SU-DHL-6 (cell line): Measurements from ENCODE around the gene ACAA1.

ENCODE experiments used
- EZH2phosphoT487 ChIP-seq: fragments of 200-600 bp; sonication (generic), shearing (Covaris generic); conservative IDR thresholded peaks from 2 replicates; pipeline ENCODE4 v1.6.1; 2018; ENCODE audit warnings: mild to moderate bottlenecking, antibody characterized with exemption, low read length, moderate library complexity, mixed read lengths
- TF ChIP-seq, protein P1 (sequence below): fragments of 200-600 bp; sonication (generic); IDR thresholded peaks from one replicate; pipeline ENCODE4 v1.5.1; 2017; ENCODE audit warnings: antibody characterized with exemption, mild to moderate bottlenecking, low read length, moderate library complexity; ENCODE audit not compliant: insufficient read depth, poor library complexity, severe bottlenecking

DNA sequence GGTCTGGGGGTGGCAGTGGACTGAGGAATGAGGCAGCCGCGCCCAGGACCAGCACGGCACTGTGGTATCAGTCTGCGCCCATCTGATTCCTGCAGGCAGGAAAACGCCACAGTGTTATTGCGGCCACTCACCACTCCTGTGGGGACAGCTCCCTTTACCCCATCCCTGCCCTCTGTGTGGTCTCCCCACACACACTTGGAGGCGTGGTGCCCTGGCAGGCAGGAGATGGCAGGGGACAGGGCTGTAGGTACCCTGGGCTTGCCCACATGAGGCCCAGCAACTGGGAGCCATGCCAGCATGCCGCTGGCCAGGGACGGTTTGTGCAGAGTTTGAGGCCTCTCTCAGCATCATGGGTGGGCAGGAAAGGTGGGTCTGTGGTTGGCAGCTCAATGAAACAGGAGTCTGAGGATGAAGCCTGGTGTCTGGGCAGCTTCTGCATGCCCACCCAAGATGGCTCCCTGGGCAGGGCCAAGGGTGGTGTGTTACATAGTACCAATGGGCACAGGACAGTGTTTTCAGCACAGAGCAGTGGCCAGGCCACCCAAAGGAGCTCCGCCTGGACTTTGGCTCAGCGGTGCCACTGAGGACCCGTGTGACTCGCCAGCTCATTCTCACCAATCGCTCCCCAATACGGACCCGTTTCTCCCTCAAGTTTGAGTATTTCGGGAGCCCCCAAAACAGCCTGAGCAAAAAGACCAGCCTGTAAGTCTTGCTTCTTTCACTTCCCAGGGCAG lies 27.2 kb downstream of the ACAA1 start:
- TF ChIP-seq, protein P1, sequence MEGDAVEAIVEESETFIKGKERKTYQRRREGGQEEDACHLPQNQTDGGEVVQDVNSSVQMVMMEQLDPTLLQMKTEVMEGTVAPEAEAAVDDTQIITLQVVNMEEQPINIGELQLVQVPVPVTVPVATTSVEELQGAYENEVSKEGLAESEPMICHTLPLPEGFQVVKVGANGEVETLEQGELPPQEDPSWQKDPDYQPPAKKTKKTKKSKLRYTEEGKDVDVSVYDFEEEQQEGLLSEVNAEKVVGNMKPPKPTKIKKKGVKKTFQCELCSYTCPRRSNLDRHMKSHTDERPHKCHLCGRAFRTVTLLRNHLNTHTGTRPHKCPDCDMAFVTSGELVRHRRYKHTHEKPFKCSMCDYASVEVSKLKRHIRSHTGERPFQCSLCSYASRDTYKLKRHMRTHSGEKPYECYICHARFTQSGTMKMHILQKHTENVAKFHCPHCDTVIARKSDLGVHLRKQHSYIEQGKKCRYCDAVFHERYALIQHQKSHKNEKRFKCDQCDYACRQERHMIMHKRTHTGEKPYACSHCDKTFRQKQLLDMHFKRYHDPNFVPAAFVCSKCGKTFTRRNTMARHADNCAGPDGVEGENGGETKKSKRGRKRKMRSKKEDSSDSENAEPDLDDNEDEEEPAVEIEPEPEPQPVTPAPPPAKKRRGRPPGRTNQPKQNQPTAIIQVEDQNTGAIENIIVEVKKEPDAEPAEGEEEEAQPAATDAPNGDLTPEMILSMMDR = no peak
- TF ChIP-seq EZH2phosphoT487 = no peak
